HAP-1 (cell line): Measurements from ENCODE around the gene INPP5D.
"Not testable (repeated sequence)": the region's sequence is repeated elsewhere in the genome, so short reads cannot be mapped to it uniquely, and the experiment has no call there.

Experiments used
- DNase-seq, 2 experiments: peaks; one replicate each; pipeline ENCODE4 v3.0.0-alpha.2; 2016 to 2020; ENCODE audit warnings: low spot score in 2 of 2
- H3K27me3 ChIP-seq: fragments of 250-450 bp; sonication (Bioruptor Pico); 2 replicates; pipeline ENCODE4 v1.5.1; 2020; ENCODE audit warnings: low read depth, mild to moderate bottlenecking, moderate library complexity
- H3K36me3 ChIP-seq: fragments of 250-450 bp; sonication (Bioruptor Pico); replicated peaks from 2 replicates; pipeline ENCODE4 v1.5.1; 2020; ENCODE audit warnings: mild to moderate bottlenecking
- H3K4me1 ChIP-seq: fragments of 250-450 bp; sonication (Bioruptor Pico); 2 replicates; pipeline ENCODE4 v1.5.1; 2020; ENCODE audit warnings: mild to moderate bottlenecking
- H3K4me3 ChIP-seq: fragments of 250-450 bp; sonication (Bioruptor Pico); 2 replicates; pipeline ENCODE4 v1.5.1; 2020; ENCODE audit warnings: mild to moderate bottlenecking, moderate library complexity
- H3K9me3 ChIP-seq: fragments of 250-450 bp; sonication (Bioruptor Pico); 2 replicates; pipeline ENCODE4 v1.5.1; 2020; ENCODE audit warnings: mild to moderate bottlenecking, moderate library complexity
- in situ Hi-C: fragments of 300-500 bp; cut with MboI; formaldehyde crosslinking; loops from 3 replicates; pipeline ENCODE4 v1.14.3; 2020; ENCODE audit warnings: low sequenced_read_pairs, inconsistent platforms, mixed read lengths

INPP5D gene

DNA sequence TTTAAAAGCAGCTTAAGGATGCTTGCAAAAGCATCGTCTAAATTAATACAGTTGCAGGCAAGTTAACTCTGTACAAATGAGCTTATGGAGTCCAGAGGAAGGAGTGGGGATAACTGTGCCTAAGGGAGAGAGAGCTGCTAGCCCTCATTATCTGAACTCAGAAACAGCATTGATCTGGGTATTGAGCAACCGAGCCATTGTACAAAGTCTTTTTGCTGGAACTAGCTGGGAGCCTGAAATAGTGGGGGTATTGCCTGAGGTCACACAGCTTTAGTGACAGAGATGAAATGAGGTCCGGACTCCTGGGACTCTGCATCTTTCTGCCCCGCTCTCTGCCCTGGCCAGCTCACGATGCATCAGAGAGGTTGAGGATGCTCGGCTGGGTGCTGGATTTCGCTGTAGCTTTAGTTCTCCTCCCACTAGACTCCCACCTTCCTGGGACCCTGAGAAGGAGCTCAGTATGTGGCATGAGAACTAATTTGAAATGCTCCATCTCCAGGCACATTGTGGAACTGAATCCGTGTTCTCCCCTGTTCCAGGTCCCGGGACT is 123.8 kb downstream of the INPP5D start:
- Histone ChIP-seq H3K36me3 (no peaks in the 10 kb centered on the region), H3K27me3 (no peaks in the 10 kb centered on the region), H3K4me1 (no peaks in the 10 kb centered on the region), H3K4me3 (no peak overlapping the region), H3K9me3 (no peaks in the 10 kb centered on the region)
- DNase-seq = no peak
- in situ Hi-C loops = no loop called here

DNA sequence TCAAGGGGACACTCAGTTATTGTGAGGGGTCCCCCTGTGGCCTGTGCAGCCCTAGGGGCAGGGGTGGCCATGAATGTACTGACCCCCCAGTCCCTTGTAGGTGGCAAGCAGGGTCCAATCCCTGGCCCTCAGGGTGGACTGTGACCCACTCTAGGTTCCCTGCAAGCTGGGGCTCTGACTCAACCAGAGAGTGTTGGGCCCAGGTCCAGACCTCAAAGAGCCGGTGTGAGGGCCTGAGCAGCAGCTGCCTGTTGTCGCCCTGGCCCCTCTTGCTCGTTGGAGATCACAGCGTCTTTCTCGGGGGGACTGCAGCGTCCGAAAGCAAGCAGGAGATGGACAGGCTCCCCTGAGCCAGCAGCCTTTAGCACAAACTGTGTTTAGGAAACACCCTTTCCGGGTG is 124.5 kb downstream of the INPP5D start:
- H3K27me3 ChIP-seq = no peaks in the 10 kb centered on the region
- no peak for DNase-seq
- no peaks in the 10 kb centered on the region for H3K4me1 ChIP-seq
- in situ Hi-C loops = no loop called here
- no peak overlapping the region for H3K4me3 ChIP-seq
- H3K36me3 ChIP-seq = no peaks in the 10 kb centered on the region
- no peaks in the 10 kb centered on the region for H3K9me3 ChIP-seq

- Histone ChIP-seq H3K27me3 (no peaks in the 10 kb centered on the region), H3K36me3 (no peaks in the 10 kb centered on the region), H3K4me3 (no peak overlapping the region), H3K9me3 (no peaks in the 10 kb centered on the region), H3K4me1 (no peaks in the 10 kb centered on the region)
- no peak for DNase-seq
- in situ Hi-C loops = no loop called here
Observed at GRCh38 chr2:233185330-233185729, 125.2 kb downstream of the INPP5D start.

DNA sequence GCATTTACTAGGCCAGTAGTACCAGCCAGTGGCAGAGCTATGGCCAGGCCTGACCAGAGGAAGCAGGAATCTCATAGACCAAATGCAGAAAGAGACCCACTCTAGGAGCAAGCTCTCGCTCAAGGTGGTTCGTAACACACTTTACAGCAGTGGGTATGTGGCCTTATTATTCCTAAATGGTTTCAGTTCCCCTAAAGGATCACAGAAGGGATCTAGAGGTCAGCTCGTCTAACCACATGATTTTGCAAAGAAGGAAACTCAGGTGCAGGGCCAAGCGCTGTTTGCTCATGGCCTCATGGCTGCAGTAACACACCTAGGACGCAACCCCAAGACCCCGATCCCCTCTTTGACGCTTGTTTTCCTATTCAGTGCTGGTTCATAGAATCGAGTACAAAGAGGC is 125.8 kb downstream of the INPP5D start:
- in situ Hi-C loops = no loop called here
- H3K4me3 ChIP-seq = no peak overlapping the region
- DNase-seq = no peak

GRCh38 chr2:233186851-233187250 is 126.7 kb downstream of the INPP5D start:
- DNase-seq = no peak

More for the DNA sequence above, 125.8 kb downstream of the INPP5D start:
- Histone ChIP-seq H3K36me3 (no peaks in the 10 kb centered on the region), H3K4me1 (no peaks in the 10 kb centered on the region), H3K9me3 (no peaks in the 10 kb centered on the region), H3K27me3 (no peaks in the 10 kb centered on the region)

DNA sequence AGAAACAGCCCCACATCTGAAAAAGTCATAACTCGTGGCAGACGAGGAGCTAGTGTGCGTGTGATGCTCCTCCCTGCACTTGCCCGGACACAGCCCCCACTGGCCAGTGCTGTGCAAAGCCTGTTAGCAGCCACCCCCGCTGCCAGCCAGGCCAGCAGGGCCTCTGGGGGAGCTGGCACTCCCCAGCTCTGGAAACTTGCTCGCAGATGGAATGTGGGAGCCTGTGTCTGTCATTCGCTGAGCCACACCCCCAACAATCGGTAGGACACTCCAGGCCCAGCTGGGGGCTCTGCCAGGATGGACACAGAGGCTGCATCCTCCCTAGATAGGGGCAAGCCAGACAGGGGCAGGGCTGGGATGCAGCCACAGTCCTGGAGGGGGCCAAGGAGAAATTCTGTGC is 128.9 kb downstream of the INPP5D start:
- Histone ChIP-seq H3K4me1 (no peaks in the 10 kb centered on the region), H3K4me3 (no peak overlapping the region), H3K27me3 (no peaks in the 10 kb centered on the region), H3K36me3 (no peaks in the 10 kb centered on the region), H3K9me3 (no peaks in the 10 kb centered on the region)
- in situ Hi-C loops = no loop called here
- DNase-seq = no peak

More at GRCh38 chr2:233186851-233187250, 126.7 kb downstream of the INPP5D start:
- no peaks in the 10 kb centered on the region for H3K27me3 ChIP-seq
- no peaks in the 10 kb centered on the region for H3K9me3 ChIP-seq
- no peaks in the 10 kb centered on the region for H3K36me3 ChIP-seq
- H3K4me3 ChIP-seq = no peak overlapping the region
- no peaks in the 10 kb centered on the region for H3K4me1 ChIP-seq
- in situ Hi-C loops = no loop called here

GRCh38 chr2:233191016-233191415 is 130.9 kb downstream of the INPP5D start:
- H3K4me3 ChIP-seq, H3K4me1 ChIP-seq, DNase-seq, H3K27me3 ChIP-seq, H3K9me3 ChIP-seq, in situ Hi-C loops, H3K36me3 ChIP-seq: not testable (repeated sequence)

DNA sequence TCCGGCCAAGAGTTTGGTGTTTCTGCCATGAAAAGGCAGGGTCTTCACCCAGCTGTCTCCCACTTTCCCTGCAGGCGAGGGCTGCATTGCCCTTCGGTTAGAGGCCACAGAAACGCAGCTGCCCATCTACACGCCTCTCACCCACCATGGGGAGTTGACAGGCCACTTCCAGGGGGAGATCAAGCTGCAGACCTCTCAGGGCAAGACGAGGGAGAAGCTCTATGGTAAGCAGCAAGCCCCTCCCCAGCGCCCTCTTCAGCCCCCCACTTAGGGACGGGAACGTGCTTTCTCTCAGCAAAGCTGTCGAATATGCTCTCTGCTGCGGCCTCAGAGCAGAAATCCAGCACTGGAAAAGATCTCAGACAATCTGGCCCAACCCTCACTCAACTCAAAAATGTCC is 133.6 kb downstream of the INPP5D start:
- no peaks in the 10 kb centered on the region for H3K9me3 ChIP-seq
- H3K27me3 ChIP-seq = no peaks in the 10 kb centered on the region
- no peak for DNase-seq
- in situ Hi-C loops = no loop called here
- H3K4me3 ChIP-seq = no peak overlapping the region
- H3K36me3 ChIP-seq = no peaks in the 10 kb centered on the region
- H3K4me1 ChIP-seq = no peaks in the 10 kb centered on the region

DNA sequence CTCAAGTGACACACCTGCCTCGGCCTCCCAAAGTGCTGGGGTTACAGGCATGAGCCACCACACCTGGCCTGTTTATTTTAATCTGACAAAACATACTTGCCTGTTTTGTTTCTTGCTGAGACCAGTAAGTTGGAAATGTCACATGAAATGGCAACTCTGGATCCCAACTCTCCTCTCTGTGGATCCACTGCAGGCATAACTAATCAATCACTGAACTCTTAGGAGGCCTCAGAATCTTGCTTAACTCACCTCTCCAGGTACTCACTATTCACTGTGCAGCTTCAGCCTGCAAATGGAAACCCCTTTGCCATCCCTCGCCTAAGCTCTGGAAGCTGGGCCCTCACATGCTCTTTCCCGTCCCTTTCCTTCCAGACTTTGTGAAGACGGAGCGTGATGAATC is 134.9 kb downstream of the INPP5D start:
- Histone ChIP-seq H3K9me3 (no peaks in the 10 kb centered on the region), H3K27me3 (no peaks in the 10 kb centered on the region), H3K4me1 (no peaks in the 10 kb centered on the region), H3K4me3 (no peak overlapping the region), H3K36me3 (no peaks in the 10 kb centered on the region)
- in situ Hi-C loops = no loop called here
- no peak for DNase-seq

DNA sequence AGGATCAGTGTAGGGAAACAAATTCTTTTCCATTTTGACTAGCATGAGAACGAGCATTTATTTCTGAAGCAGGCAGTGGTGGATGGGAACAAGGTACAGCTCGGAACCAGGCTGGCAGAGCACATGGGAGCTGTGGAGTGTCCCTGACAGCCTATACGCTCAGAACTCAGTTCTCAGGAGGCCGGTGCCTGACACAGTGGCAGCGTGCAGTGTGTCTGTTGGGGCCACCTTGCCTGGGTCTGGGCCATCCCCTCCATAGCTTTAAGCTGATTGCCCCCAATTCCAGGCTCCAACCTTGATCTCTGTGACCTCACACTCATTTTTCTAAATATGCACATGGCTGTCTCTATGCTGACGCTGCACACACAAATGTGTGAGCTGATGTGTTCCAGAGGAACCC is 136.9 kb downstream of the INPP5D start:
- DNase-seq = no peak
- Histone ChIP-seq H3K9me3 (no peaks in the 10 kb centered on the region), H3K36me3 (no peaks in the 10 kb centered on the region), H3K4me1 (no peaks in the 10 kb centered on the region), H3K4me3 (no peak overlapping the region), H3K27me3 (no peaks in the 10 kb centered on the region)
- in situ Hi-C loops = no loop called here

- DNase-seq = no peak
- Histone ChIP-seq H3K36me3 (no peaks in the 10 kb centered on the region), H3K9me3 (no peaks in the 10 kb centered on the region), H3K27me3 (no peaks in the 10 kb centered on the region), H3K4me1 (no peaks in the 10 kb centered on the region), H3K4me3 (no peak overlapping the region)
- in situ Hi-C loops = no loop called here
Observed at GRCh38 chr2:233198026-233198425, 137.9 kb downstream of the INPP5D start.

- H3K4me1 ChIP-seq = no peaks in the 10 kb centered on the region
- H3K27me3 ChIP-seq = no peaks in the 10 kb centered on the region
- H3K9me3 ChIP-seq = no peaks in the 10 kb centered on the region; the same call in 1 of the 2 replicates
- in situ Hi-C loops = no loop called here
- DNase-seq = no peak
- no peak overlapping the region for H3K4me3 ChIP-seq
- no peaks in the 10 kb centered on the region for H3K36me3 ChIP-seq
Observed at GRCh38 chr2:233199870-233200269, 139.7 kb downstream of the INPP5D start.

- DNase-seq, H3K27me3 ChIP-seq, in situ Hi-C loops, H3K4me1 ChIP-seq, H3K4me3 ChIP-seq, H3K9me3 ChIP-seq, H3K36me3 ChIP-seq: not testable (repeated sequence)
Observed at GRCh38 chr2:233200790-233201189, 140.6 kb downstream of the INPP5D start.

GRCh38 chr2:233201258-233202013 is 141.3 kb downstream of the INPP5D start:
- no peaks in the 10 kb centered on the region; the same call in 1 of the 2 replicates for H3K9me3 ChIP-seq
- H3K36me3 ChIP-seq = no peaks in the 10 kb centered on the region
- no peaks in the 10 kb centered on the region for H3K27me3 ChIP-seq
- no peak overlapping the region for H3K4me3 ChIP-seq
- no peaks in the 10 kb centered on the region for H3K4me1 ChIP-seq
- in situ Hi-C loops = no loop called here
- DNase-seq = no peak
